ENCODE data around the gene CLCN5.

DNA sequence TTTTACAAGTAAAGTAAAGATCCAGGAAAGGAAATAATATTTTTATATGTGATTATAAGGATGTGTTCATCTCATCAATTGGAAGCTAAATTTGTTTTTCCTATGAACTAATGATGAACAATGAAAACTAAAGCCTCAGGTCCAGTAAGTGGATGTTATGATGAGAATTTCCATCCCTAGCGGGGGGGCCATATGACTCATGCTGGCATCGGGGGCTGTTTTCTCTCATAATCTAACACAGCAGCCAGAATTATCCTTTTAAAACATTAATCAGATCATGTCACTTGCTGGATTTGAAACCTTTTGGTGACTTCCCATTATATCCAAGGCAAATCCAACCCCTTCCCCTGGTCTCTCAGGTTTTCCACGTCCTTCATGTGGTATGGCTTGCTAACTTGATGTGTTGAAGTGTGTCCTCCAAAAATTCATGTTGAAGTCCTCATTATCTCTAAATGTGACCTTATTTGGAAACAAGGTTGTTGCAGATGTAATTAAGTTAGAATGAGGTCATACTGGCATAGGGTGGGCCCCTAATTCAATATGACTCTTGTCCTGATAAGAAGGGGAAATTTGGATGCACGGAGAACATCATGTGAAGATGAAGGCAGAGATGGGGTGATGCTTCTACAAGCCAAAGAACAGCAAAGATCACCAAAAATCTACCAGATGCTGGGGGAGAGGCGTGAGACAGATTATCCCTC, 181.6 kb downstream of the CLCN5 start:
- TF ChIP-seq POLR2AphosphoS5 (IDR thresholded peaks at IDR 0.05; ENCODE audit: low read depth, low read length) (no peak), SIN3A (IDR thresholded peaks at IDR 0.05; ENCODE audit: borderline replicate concordance, insufficient read depth, low read length) (no peak), TAF1 (IDR thresholded peaks at IDR 0.05; ENCODE audit: borderline replicate concordance, insufficient read depth, low read length) (no peak)
- TF ChIP-seq, protein P1, sequence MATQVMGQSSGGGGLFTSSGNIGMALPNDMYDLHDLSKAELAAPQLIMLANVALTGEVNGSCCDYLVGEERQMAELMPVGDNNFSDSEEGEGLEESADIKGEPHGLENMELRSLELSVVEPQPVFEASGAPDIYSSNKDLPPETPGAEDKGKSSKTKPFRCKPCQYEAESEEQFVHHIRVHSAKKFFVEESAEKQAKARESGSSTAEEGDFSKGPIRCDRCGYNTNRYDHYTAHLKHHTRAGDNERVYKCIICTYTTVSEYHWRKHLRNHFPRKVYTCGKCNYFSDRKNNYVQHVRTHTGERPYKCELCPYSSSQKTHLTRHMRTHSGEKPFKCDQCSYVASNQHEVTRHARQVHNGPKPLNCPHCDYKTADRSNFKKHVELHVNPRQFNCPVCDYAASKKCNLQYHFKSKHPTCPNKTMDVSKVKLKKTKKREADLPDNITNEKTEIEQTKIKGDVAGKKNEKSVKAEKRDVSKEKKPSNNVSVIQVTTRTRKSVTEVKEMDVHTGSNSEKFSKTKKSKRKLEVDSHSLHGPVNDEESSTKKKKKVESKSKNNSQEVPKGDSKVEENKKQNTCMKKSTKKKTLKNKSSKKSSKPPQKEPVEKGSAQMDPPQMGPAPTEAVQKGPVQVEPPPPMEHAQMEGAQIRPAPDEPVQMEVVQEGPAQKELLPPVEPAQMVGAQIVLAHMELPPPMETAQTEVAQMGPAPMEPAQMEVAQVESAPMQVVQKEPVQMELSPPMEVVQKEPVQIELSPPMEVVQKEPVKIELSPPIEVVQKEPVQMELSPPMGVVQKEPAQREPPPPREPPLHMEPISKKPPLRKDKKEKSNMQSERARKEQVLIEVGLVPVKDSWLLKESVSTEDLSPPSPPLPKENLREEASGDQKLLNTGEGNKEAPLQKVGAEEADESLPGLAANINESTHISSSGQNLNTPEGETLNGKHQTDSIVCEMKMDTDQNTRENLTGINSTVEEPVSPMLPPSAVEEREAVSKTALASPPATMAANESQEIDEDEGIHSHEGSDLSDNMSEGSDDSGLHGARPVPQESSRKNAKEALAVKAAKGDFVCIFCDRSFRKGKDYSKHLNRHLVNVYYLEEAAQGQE (IDR thresholded peaks at IDR 0.05; ENCODE audit: insufficient read depth in 1 of 2, low read depth in 2 of 2, low read length in 2 of 2) = no peak
